HAP-1 (cell line): ENCODE data around the gene MCAM.

Source experiments
- DNase-seq, 2 experiments: peaks; one replicate each; pipeline ENCODE4 v3.0.0-alpha.2; 2016 to 2020; ENCODE audit warnings: low spot score in 2 of 2
- H3K27me3 ChIP-seq: fragments of 250-450 bp; sonication (Bioruptor Pico); 2 replicates; pipeline ENCODE4 v1.5.1; 2020; ENCODE audit warnings: low read depth, mild to moderate bottlenecking, moderate library complexity
- H3K36me3 ChIP-seq: fragments of 250-450 bp; sonication (Bioruptor Pico); replicated peaks from 2 replicates; pipeline ENCODE4 v1.5.1; 2020; ENCODE audit warnings: mild to moderate bottlenecking
- H3K4me1 ChIP-seq: fragments of 250-450 bp; sonication (Bioruptor Pico); 2 replicates; pipeline ENCODE4 v1.5.1; 2020; ENCODE audit warnings: mild to moderate bottlenecking
- H3K4me3 ChIP-seq: fragments of 250-450 bp; sonication (Bioruptor Pico); 2 replicates; pipeline ENCODE4 v1.5.1; 2020; ENCODE audit warnings: mild to moderate bottlenecking, moderate library complexity
- H3K9me3 ChIP-seq: fragments of 250-450 bp; sonication (Bioruptor Pico); 2 replicates; pipeline ENCODE4 v1.5.1; 2020; ENCODE audit warnings: mild to moderate bottlenecking, moderate library complexity
- in situ Hi-C: fragments of 300-500 bp; cut with MboI; formaldehyde crosslinking; loops from 3 replicates; pipeline ENCODE4 v1.14.3; 2020; ENCODE audit warnings: low sequenced_read_pairs, inconsistent platforms, mixed read lengths

MCAM gene

GRCh38 chr11:119266063-119266462, 50.9 kb downstream of the MCAM start:
- H3K36me3 ChIP-seq = no peaks in the 10 kb centered on the region
- in situ Hi-C loops = no loop called here
- no peaks in the 10 kb centered on the region for H3K9me3 ChIP-seq
- DNase-seq = no peak
- no peak overlapping the region for H3K4me3 ChIP-seq
- H3K27me3 ChIP-seq = no peaks in the 10 kb centered on the region
- no peaks in the 10 kb centered on the region for H3K4me1 ChIP-seq

- Histone ChIP-seq H3K9me3 (no peaks in the 10 kb centered on the region), H3K27me3 (no peaks in the 10 kb centered on the region), H3K36me3 (no peaks in the 10 kb centered on the region), H3K4me3 (no peak overlapping the region), H3K4me1 (no peaks in the 10 kb centered on the region)
- in situ Hi-C loops = no loop called here
- no peak for DNase-seq
Observed at GRCh38 chr11:119263352-119263940, 53.5 kb downstream of the MCAM start.

DNA sequence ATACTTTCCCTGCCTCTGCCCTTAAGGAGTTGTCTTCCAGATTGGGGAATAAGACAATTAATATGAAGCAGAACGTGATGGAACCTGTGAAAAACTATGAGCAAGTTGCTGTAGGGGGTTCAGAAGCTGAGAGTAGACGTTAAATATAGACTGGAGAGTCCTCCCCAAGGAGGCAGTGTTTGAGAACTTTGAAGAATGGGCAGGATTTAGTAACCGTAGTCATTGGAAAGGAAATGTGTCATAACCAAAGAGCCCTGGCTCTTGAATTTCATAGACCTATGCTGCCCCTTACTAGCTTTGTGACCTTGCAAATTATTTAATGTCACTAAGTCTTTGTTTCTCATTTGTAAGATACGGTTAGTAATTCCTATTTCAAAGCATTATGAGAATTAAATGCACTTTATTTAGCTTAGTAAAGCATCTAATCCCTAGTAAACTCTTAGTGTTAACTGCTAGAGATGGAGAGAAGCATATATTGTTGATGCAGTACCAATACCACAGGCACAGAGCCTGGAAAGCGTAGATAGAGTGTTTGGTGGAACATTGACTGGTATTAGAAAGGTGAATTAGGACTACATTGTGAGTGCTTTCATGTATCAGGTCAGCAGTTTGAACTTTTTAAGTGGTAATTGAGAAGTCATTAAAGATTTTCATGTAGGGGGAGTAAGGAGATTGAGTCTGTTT, 54.1 kb downstream of the MCAM start:
- Histone ChIP-seq H3K9me3 (no peaks in the 10 kb centered on the region), H3K4me1 (no peaks in the 10 kb centered on the region), H3K27me3 (no peaks in the 10 kb centered on the region), H3K4me3 (no peak overlapping the region), H3K36me3 (no peaks in the 10 kb centered on the region)
- in situ Hi-C loops = no loop called here
- no peak for DNase-seq

- in situ Hi-C loops = no loop called here
- Histone ChIP-seq H3K36me3 (no peaks in the 10 kb centered on the region), H3K4me3 (no peak overlapping the region), H3K9me3 (no peaks in the 10 kb centered on the region), H3K4me1 (peaks cover 11% of the 10 kb centered on the region), H3K27me3 (no peaks in the 10 kb centered on the region)
- no peak for DNase-seq
Observed at GRCh38 chr11:119258983-119259382, 57.9 kb downstream of the MCAM start.
